Measurements from ENCODE around the gene CPS1. TPM values are rescaled to one million over a fixed set of nuclear protein-coding genes. Genes with fewer than 3 reads are reported as not detected.

CPS1 gene
- total RNA-seq, 1 donor from 2014 or later = 7.9 TPM

DNA sequence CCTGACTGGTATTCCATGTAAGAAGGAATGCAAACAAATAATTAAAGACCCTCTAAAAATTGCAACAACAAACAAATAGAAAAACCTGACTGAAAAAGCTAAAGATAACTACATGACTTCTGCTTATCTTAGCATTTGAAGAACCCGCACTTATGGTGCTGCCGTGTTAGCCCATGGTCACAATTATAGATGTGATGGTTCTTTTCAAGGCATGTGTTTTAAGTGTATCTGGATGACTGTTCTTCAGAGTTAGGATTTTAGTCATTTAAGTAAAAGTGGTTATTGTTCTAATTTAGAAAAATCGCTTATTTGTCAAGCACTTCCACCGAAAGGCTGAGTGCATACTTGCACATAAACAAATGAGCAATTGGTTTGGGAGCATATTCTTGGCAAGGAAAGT lies 77.3 kb downstream of the CPS1 start:
- TF ChIP-seq, protein P1, sequence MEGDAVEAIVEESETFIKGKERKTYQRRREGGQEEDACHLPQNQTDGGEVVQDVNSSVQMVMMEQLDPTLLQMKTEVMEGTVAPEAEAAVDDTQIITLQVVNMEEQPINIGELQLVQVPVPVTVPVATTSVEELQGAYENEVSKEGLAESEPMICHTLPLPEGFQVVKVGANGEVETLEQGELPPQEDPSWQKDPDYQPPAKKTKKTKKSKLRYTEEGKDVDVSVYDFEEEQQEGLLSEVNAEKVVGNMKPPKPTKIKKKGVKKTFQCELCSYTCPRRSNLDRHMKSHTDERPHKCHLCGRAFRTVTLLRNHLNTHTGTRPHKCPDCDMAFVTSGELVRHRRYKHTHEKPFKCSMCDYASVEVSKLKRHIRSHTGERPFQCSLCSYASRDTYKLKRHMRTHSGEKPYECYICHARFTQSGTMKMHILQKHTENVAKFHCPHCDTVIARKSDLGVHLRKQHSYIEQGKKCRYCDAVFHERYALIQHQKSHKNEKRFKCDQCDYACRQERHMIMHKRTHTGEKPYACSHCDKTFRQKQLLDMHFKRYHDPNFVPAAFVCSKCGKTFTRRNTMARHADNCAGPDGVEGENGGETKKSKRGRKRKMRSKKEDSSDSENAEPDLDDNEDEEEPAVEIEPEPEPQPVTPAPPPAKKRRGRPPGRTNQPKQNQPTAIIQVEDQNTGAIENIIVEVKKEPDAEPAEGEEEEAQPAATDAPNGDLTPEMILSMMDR (conservative IDR thresholded peaks at IDR 0.05) = no peak
- Mint-ChIP-seq H3K27me3 (ENCODE audit: low read depth) (no peaks in the 10 kb centered on the region), H3K4me1 (peaks cover 6% of the 10 kb centered on the region), H3K27ac (ENCODE audit: unreplicated experiment) (no peak overlapping the region), H3K4me3 (no peak overlapping the region), H3K36me3 (ENCODE audit: low read depth) (no peaks in the 10 kb centered on the region), H3K9me3 (no peaks in the 10 kb centered on the region)
- DNase-seq (ENCODE audit: low read depth, low spot score) = no peak

DNA sequence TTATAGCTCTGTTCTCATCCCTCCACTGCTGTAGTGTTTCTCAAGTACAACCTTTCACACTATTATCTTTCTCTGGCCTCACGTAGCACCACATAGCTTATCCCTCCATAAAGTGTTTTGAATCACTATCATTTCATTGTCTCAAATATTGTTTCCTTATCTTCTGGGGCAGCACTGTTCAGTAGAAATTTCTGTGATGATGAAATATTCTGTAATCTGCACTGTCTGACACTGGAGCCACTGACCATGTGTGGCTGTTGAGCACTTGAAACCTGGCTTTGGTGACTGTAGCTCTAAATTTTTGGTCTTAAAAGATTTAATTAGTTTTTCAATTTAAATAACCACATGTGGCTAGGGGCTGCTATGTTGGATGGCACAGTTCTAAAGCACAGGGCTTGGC lies 78.9 kb downstream of the CPS1 start:
- Mint-ChIP-seq H3K9me3 (peaks cover 2% of the 10 kb centered on the region), H3K4me3 (no peak overlapping the region), H3K27me3 (ENCODE audit: low read depth) (no peaks in the 10 kb centered on the region), H3K27ac (ENCODE audit: unreplicated experiment) (peak overlapping the region; percentile 79), H3K4me1 (peaks cover 6% of the 10 kb centered on the region), H3K36me3 (ENCODE audit: low read depth) (no peaks in the 10 kb centered on the region)
- TF ChIP-seq, protein P1 (conservative IDR thresholded peaks at IDR 0.05) = no peak
- DNase-seq (ENCODE audit: low read depth, low spot score) = no peak

DNA sequence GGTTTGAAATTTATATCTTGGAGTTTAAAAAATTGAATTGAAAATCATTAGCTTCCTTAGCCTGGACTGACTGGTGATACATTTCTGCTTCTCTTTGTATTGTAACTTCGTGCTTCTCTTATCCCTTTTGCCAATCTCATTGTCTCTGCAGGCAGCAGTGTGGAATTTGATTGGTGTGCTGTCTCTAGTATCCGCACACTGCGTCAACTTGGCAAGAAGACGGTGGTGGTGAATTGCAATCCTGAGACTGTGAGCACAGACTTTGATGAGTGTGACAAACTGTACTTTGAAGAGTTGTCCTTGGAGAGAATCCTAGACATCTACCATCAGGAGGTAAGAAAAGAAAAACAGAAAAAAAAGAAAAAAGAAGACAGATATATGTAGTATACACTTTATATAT lies 85.9 kb downstream of the CPS1 start:
- Mint-ChIP-seq H3K4me1 (no peaks in the 10 kb centered on the region), H3K4me3 (no peak overlapping the region)
- TF ChIP-seq, protein P1 (conservative IDR thresholded peaks at IDR 0.05) = no peak

DNA sequence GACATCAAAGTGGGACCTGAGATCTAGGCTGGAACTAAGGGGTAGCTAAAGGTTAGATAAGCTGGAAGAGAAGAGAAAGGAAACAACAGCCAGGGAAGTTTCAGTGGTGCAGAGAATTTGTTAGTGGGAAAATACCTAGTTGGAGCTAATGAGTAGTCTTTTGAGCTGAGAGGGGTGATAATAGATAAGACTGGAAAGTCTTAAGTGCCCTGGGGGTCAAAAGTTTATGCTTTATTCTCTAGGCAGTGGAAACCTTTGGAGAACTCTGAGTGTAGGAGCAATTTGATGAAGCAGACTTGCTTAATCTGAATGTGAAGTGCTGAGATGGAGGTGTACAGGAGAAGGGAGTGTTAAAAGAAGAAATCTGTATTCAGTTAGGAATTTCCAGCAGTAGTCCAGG lies 90.8 kb downstream of the CPS1 start:
- Mint-ChIP-seq H3K27ac (ENCODE audit: unreplicated experiment) (no peak overlapping the region), H3K4me3 (no peak overlapping the region), H3K9me3 (no peaks in the 10 kb centered on the region), H3K27me3 (ENCODE audit: low read depth) (no peaks in the 10 kb centered on the region), H3K36me3 (ENCODE audit: low read depth) (no peaks in the 10 kb centered on the region), H3K4me1 (no peaks in the 10 kb centered on the region)
- TF ChIP-seq, protein P1 (conservative IDR thresholded peaks at IDR 0.05) = no peak
- no peak for DNase-seq (ENCODE audit: low read depth, low spot score)

More for the DNA sequence above, 85.9 kb downstream of the CPS1 start:
- Mint-ChIP-seq H3K27ac (ENCODE audit: unreplicated experiment) (no peak overlapping the region), H3K36me3 (ENCODE audit: low read depth) (no peaks in the 10 kb centered on the region), H3K9me3 (peaks cover 3% of the 10 kb centered on the region), H3K27me3 (ENCODE audit: low read depth) (no peaks in the 10 kb centered on the region)
- DNase-seq (ENCODE audit: low read depth, low spot score) = no peak

DNA sequence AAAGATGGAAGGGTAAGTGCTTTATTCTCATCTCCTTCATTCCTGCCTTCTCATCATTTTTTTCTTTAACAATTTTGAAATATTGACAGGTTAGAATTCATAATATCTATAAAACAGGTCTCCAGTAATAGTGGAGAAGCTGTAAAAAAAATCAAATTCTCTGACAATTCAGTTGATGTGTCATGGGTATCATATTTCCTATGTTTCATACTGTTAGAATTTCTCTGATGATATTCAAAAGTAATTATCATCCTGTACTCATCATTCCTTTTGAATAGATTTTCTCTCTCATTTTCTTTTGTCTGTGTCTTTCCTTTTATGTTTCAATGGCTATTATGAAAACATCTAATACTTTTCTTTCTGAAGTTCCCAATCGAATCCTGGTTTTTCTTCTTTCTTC lies 97.7 kb downstream of the CPS1 start:
- TF ChIP-seq, protein P1 (conservative IDR thresholded peaks at IDR 0.05) = no peak
- H3K4me1 Mint-ChIP-seq = no peaks in the 10 kb centered on the region
- no peak for DNase-seq (ENCODE audit: low read depth, low spot score)
- H3K4me3 Mint-ChIP-seq = no peak overlapping the region
- H3K36me3 Mint-ChIP-seq (ENCODE audit: low read depth) = peaks cover 2% of the 10 kb centered on the region
- H3K27me3 Mint-ChIP-seq (ENCODE audit: low read depth) = no peaks in the 10 kb centered on the region
- no peak overlapping the region for H3K27ac Mint-ChIP-seq (ENCODE audit: unreplicated experiment)
- no peaks in the 10 kb centered on the region for H3K9me3 Mint-ChIP-seq

Data from neural crest cell (in vitro differentiated cells).